Measurements from ENCODE around the gene PTPRQ. TPM values are rescaled to one million over a fixed set of nuclear protein-coding genes. Genes with fewer than 3 reads are reported as not detected.

The PTPRQ gene
- polyA plus RNA-seq, 1 donor (not counting 4 experiments of a cell fraction or from before 2014, with no cell fraction given): 0.01 TPM

GRCh38 chr12:80715713-80716249 is 271.7 kb downstream of the PTPRQ start:
- no peaks in the 10 kb centered on the region for H4K20me1 ChIP-seq (ENCODE audit: control insufficient read depth, extremely low read depth, insufficient read depth, low read length)
- H3K9ac ChIP-seq (ENCODE audit: control insufficient read depth, extremely low read depth, insufficient read depth, low read length): no peak overlapping the region
- H3K9me1 ChIP-seq (ENCODE audit: control insufficient read depth, extremely low read depth, insufficient read depth, low read length): no peaks in the 10 kb centered on the region
- H3K4me2 ChIP-seq (ENCODE audit: control insufficient read depth, extremely low read depth, insufficient read depth, low read depth, low read length): no peak overlapping the region
- dilution Hi-C loops (cut with MboI; ENCODE audit: extremely low pct_ligation_motif_present, low sequenced_read_pairs): no loop called here
- H3K79me2 ChIP-seq (ENCODE audit: control insufficient read depth, insufficient read depth, low read length): no peaks in the 10 kb centered on the region
- H3K27ac ChIP-seq (ENCODE audit: control insufficient read depth, insufficient read depth, low read length): no peak overlapping the region
- DNase-seq (ENCODE audit: low read depth, low spot score) (no peak), FAIRE-seq (no peak)
- H3K4me3 ChIP-seq (ENCODE audit: control insufficient read depth in 2 of 3, extremely low read depth in 1 of 3, insufficient read depth in 2 of 3, low read depth in 1 of 3, low read length in 3 of 3): no peak overlapping the region
- no peak overlapping the region for H2AFZ ChIP-seq (ENCODE audit: control insufficient read depth, low read length)
- no peaks in the 10 kb centered on the region for H3K4me1 ChIP-seq (ENCODE audit: control insufficient read depth, extremely low read depth, insufficient read depth, low read length)
- peaks cover 41% of the 10 kb centered on the region for H3K27me3 ChIP-seq (ENCODE audit: control insufficient read depth, extremely low read depth, insufficient read depth, low read length)
- H3K9me3 ChIP-seq (ENCODE audit: control insufficient read depth, low read depth, low read length): no peaks in the 10 kb centered on the region
- no peak for TF ChIP-seq EZH2 (IDR thresholded peaks at IDR 0.05; ENCODE audit: low read length)
- no peak for TF ChIP-seq CTCF (optimal IDR thresholded peaks at IDR 0.05 in 1 of 3, IDR thresholded peaks at IDR 0.05 in 1 of 3, conservative IDR thresholded peaks at IDR 0.05 in 1 of 3; ENCODE audit: extremely low read depth in 1 of 3, insufficient read depth in 2 of 3, low read length in 3 of 3)
- H3K36me3 ChIP-seq (ENCODE audit: control insufficient read depth in 2 of 2, extremely low read depth in 1 of 2, insufficient read depth in 2 of 2, low read length in 2 of 2): no peaks in the 10 kb centered on the region

- FAIRE-seq: no peak
- DNase-seq (ENCODE audit: low read depth, low spot score): no peak
- Histone ChIP-seq H4K20me1 (ENCODE audit: control insufficient read depth, extremely low read depth, insufficient read depth, low read length) (no peaks in the 10 kb centered on the region), H3K9ac (ENCODE audit: control insufficient read depth, extremely low read depth, insufficient read depth, low read length) (no peak within 1 kb of the TSS), H3K27me3 (ENCODE audit: control insufficient read depth, extremely low read depth, insufficient read depth, low read length) (peaks cover 45% of the 10 kb centered on the region), H3K9me1 (ENCODE audit: control insufficient read depth, extremely low read depth, insufficient read depth, low read length) (no peaks in the 10 kb centered on the region), H3K4me1 (ENCODE audit: control insufficient read depth, extremely low read depth, insufficient read depth, low read length) (no peaks in the 10 kb centered on the region), H3K27ac (ENCODE audit: control insufficient read depth, insufficient read depth, low read length) (no peak within 1 kb of the TSS), H3K4me2 (ENCODE audit: control insufficient read depth, extremely low read depth, insufficient read depth, low read depth, low read length) (no peak within 1 kb of the TSS), H3K9me3 (ENCODE audit: control insufficient read depth, low read depth, low read length) (no peaks in the 10 kb centered on the region), H3K4me3 (ENCODE audit: control insufficient read depth in 2 of 3, extremely low read depth in 1 of 3, insufficient read depth in 2 of 3, low read depth in 1 of 3, low read length in 3 of 3) (no peak within 1 kb of the TSS), H3K79me2 (ENCODE audit: control insufficient read depth, insufficient read depth, low read length) (no peaks in the 10 kb centered on the region), H2AFZ (ENCODE audit: control insufficient read depth, low read length) (no peak within 1 kb of the TSS), H3K36me3 (ENCODE audit: control insufficient read depth in 2 of 2, extremely low read depth in 1 of 2, insufficient read depth in 2 of 2, low read length in 2 of 2) (no peaks in the 10 kb centered on the region)
- dilution Hi-C loops (cut with MboI; ENCODE audit: extremely low pct_ligation_motif_present, low sequenced_read_pairs): no loop called here
- TF ChIP-seq EZH2 (IDR thresholded peaks at IDR 0.05; ENCODE audit: low read length) (no peak), CTCF (optimal IDR thresholded peaks at IDR 0.05 in 1 of 3, IDR thresholded peaks at IDR 0.05 in 1 of 3, conservative IDR thresholded peaks at IDR 0.05 in 1 of 3; ENCODE audit: extremely low read depth in 1 of 3, insufficient read depth in 2 of 3, low read length in 3 of 3) (no peak)
These were observed 272.8 kb downstream of the PTPRQ start, which contains the start of gene MYF5 for GRCh38 chr12:80716696-80717469. Gene MYF5, plus strand, starts transcription at chr12:80716912. Its CDS starts 152 bp downstream, at chr12:80717064.

Data from keratinocyte (primary cell).